Fibroblast of skin of right biceps (primary cell): ENCODE results near the gene IGF1R.

Experiments
- DNase-seq: peaks from one replicate; pipeline ENCODE4 v3.0.0-alpha.2; 2013

The IGF1R gene

DNA sequence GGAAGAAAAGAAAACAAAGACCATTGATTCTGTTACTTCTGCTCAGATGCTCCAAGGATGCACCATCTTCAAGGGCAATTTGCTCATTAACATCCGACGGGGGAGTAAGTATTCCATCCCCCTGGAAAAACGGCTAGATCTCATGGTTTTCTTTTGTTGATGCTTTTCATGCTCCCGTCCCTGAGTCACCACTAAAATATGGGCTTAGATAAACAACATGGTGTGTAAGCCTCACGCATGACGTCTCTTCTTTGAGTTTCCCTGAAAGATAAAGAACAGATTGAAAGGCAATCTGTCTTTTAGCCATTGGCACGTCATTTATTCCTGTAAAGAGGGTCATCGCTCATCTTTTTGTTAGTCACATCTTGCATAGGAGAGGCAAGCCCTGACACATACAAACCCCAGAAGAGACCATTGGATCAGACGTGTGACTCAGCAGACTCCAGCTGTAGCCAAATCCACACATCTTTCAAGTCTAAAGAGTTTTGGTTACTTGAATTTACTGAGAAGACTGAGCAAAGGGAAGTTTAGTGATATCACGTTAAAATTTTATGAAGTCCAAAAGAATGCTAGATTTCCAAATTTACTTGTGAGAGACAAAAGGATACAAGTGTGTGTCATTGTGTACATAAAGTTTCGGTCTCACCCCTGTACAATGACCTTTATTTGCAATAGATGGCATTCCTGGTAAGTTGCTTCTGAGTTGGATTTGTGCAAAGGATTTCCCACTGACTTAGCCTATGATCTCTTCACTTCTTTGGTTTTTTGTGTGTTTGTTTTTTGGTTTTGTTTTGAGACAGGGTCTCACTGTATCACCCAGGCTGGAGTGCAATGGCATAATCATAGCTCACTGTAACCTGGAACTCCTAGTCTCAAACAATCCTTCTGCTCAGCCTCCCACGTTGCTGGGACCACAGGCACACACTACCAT lies 248.7 kb downstream of the IGF1R start:
- DNase-seq, result peak; percentile 100

DNA sequence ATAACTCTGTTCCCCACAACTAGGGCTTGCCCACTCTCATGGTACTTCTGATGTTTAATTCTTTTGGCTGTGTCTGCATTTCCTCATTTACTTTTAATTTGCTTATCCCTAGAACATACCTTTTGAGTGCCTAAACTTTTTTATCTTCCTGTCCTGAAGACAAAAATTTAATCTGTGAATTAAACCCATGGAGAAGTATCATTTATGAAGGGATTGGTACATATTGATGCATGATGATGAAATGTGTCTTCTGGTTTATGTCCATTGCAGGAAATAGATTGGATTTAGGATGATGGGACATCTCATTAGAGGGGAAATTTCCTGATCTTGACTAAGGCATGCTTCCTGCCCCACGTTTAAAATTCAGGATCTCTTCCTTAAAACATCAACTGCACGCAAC lies 249.8 kb downstream of the IGF1R start:
- no peak for DNase-seq

DNA sequence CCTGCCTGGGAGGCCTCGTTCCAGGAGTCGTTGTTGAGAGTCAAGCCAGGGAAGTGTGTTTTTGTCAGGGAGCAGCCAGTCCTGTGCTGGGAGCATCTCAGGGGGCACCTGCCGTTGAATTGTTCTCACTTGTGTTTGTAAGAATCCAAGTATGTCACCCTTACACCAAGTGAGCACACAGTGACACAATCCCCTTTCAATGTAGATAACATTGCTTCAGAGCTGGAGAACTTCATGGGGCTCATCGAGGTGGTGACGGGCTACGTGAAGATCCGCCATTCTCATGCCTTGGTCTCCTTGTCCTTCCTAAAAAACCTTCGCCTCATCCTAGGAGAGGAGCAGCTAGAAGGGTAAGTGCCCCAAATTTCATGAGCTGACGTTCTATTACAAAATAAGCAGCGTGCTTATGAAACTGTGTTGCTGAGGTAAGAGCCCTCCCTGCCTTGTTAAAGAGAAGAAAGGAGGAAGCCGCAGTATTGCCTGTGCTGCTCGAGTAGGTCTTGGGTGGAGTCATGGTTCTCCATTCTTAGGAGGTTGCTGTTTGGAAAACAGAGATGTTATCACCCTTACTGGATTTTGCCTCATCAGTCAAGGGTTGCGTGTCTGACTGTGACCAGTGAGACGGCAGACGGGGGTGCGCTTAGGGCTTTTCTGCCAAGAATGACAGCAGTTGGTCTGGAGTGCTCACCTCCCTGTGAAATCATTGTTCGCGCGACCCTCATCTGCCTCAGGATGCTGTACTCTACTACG lies 251.1 kb downstream of the IGF1R start:
- DNase-seq, result no peak

DNA sequence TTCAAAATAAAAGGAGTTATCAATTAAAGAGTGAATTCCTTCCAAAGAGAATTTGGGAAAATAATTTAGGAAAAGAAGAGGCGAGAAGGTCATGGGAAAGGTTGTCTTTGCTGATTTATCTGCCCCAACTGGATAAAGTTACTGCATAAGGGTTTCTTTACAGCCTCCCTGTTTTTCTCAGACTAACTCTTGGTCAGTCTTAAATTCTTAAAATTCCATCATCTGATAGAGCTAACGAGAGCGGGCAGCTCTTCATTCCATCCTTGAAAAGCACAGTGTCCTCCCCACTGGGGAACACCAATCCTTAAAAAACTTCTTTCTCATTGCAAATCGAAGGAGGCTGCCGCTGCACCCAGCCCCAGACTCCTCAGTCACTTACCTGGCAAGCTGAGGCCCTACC lies 252.0 kb downstream of the IGF1R start:
- DNase-seq, result peak; percentile 62

DNA sequence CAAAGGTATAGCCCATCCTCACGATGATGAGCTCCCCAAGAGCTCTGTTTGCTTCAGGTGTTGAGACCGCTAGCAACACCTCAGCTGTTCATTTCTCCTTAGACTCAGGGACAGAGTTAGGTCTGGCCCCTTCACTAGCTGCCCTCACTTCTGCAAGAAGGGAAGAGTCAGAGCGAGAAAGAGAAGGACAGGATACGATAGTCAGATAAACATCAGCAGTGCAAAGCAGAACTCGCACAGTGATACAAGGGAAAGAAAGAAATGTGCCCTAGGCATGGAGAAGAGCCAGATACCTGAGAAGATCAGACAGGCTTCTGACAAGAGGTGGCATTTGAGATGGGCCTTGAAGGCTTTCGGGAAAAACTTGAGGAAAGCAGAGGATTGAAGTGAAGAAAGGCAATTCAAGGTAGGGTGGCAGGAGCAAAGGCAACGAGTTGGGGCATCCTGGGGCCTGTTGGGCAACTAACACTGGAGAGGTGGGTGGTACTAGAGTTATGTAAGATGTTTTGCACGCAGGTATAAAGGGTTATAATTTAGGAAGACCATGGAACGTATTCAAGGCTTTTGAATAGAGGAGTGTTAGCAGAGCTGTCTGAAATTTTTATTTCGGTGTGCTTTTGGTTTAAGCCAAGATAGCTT lies 253.2 kb downstream of the IGF1R start:
- DNase-seq, result no peak

DNA sequence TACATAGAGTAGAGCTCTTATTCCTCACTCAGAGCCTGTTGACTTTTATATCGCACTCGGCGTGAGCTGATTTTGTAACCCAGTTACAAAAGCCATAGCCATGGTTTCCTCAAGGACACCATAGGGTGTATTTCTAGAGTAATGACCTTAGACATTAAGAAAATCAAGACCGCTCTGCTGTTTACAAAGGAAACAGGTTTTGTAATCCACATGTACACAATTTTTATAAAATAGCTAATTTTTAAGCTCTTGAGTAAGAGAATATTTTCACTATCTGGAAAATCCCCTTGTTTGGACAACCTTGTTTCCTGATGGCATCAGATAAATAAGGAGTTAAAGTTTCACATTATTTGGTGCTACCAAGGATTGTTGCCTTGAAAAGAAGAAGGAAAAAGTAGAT lies 254.6 kb downstream of the IGF1R start:
- DNase-seq, result no peak

DNA sequence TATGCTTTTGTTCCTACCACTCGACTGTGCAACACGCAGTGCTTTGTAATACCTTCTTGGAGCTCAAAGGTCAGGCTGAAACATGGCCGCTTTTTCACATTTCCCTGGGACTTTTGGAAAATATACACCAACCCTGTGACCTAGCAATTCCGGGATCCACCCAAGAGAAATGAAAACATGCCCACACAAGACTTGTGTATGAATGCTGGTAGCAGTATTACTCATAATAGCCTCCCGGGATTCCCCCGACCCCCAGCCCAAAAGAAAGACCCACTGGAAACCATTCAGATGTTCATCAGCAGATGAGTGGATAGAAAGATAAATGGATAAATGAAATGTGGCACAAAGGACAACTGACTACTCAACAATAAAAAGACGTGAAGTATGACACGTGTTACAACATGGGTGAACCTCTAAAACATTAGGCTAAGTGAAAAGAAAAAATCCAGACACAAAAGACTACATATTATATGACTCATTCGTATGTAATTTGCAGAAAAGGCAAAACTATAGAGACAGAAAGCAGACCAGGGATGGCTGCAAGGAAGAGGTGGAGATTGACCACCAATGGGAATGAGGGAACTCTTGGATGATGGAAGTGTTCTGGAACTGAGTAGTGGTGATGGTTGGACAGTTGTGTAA lies 255.2 kb downstream of the IGF1R start:
- peak; percentile 91 for DNase-seq

DNA sequence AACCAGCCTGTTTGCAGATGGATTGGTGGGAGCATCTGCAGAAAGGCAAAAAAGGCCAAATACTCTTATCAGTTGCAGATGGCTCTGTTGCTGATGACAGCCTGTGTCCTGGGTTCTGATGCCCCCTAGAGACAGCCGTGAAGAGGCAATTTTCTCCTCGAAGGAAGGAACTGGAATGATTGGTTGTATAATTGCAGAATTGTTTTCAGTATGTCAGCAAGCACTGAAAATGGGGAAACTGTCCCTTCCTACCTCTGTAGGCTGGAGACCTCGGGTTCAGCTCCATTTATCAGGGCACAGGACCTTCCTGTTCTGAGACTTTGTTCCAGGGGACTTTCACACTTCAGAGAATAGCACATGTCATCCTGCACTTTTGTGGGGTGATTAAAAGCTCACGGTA lies 256.2 kb downstream of the IGF1R start:
- DNase-seq, result peak; percentile 81

DNA sequence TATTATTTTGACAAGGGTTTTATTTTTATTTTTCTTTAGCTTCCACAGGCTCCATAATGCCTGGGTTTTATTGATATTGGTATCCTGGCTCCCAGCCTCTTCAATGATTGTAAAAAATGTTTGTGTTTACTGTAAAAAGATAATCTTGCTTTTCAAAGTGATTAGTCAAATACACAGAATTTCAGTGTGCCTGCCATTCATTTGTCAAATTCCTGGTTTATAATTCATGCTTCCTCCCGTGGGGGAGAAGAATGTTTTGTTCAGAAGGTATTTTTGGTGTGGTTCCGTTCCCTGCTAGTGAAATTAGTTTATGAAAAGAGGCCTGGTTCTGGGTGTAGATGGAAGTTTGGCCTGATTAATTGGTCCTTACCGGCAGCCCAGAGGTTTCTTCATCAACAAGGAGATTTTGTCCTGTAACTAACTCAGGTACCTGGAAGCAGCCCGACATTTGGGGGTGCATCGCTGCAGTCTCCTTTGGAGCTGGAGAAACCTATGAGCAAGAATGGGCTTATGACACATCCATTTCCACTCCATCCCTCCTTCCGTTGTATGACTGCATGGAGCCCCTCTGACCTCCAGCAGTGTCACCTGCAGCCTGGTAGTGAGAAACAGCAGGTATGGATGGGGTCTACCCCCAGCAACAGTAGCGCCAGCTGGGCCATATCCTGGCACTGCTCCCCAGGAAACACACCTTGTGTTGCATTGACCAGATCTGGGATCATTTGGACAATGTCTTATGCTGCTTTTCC lies 257.8 kb downstream of the IGF1R start:
- DNase-seq, result peak; percentile 51

DNA sequence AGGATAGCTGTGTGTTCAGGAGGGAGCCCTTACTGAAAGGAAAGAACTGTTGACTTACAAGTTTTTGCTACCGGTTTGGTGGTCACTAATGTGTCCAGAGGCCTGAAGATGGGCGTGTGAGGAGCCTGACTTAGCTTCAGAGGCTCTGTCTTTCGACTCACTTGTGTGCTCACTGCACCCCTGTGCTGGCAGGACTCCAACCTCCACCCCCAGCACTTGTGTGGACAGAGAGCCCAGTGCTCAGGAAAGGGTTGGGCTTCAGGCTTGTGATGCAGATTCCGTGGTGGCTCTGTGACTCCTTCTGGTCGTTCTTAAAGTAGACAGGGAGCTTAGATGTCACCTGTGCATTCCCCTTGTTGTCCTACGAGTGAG lies 258.4 kb downstream of the IGF1R start:
- peak; percentile 57 for DNase-seq

DNA sequence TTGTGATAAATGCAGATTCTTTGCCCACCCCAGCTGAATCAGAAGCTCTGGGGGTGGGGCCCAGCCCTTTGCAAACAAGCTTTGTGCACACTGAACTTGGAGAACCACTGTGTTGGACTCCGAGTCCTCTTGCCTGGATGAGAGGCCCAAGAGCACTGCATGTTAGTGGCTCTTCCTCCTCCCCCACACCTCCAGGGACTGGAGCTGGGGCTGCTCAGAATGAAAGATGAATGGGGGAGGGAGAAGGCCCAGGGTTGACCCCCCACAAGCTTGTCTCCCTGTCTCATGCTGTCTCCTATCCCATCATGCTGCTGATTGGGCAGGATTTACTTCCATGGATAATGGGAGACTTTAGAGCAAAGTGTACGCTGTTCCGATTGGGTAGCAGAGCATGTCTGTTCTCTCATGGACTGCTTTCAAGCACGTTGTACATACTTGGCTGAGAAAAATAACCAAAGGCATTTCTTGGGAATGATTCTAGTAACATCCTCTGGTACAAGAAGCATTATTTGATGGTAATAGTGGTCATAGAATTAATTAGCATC lies 259.7 kb downstream of the IGF1R start:
- DNase-seq, result no peak

DNA sequence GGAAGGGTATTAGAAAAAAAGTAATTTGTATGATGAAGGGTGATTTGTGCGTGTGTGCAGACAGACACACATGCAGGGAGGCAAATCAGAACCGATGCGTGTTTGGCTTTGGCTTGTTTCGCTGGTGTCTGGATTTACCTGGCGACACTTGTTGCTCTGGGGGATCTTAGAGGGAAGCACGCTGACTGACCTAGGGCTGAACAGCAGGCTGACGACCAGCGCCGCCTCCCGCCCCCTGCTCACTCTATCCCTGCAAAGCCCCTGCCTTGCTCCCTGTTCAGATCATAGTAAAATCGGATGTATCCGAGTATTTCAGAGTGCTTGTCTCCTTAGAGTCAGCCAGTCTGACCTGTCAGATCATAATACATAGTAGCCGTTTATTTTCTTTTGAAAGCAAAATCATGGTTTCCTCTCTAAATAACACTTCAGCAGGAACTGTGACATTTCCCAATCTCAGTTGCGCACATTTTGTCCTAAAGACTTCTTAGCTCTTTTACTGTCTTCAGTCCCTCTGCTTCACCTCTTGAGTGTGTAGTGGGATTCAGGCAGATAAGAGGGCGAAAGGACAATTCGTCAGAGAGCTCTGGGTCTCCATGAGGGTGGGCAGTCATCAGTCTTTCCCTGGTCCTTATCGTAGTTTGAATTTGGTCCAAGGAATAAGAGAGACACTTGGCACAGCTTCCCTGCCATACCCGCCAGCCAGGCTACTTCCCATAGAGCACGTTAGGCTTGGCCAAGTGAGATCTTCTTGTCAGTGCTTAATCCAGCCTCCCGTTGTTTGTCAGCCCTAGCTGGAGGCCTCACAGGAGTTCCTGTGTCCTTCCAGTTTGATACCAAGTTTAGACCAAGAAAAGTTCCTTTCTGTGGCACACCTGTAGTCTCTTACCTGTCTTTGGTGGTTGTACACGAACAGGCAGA lies 261.9 kb downstream of the IGF1R start:
- DNase-seq, result no peak

DNA sequence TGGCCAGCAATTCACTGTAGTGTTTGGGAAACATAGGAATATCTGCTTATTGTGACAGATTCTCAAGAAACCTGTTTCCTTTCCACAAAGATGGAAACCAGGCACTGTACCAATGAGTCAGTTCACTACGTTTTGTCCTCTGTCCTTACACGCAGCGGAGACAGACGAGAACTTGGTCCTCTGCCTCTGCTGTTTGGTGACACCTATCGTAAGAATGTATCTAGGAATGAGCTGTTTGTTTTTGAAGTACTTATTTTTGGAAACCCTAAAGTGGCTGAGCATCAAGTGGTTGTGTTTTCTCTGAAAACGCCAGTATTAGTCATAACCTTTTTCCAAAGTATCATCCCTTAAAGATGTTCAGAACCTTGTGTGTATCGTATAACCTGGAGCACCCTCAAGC lies 266.3 kb downstream of the IGF1R start:
- DNase-seq, result peak; percentile 95

DNA sequence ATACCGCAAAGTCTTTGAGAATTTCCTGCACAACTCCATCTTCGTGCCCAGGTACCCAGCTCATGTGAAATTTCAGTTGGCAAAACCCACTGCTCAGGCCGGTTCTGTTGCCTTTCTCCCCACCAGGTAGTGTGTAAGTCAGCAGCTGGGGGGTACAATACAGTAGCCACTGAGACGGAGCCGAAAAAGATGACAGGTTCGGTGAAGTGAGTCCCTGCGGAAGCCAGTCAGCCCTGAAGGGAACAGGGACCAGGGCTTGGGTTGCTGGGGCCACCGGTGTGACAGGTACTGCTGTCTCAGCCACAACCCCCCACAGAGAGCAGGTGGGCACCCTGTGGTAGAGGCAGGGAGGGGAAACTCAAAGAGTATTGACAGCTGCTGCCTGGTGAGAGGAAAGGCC lies 268.5 kb downstream of the IGF1R start:
- DNase-seq, result no peak

DNA sequence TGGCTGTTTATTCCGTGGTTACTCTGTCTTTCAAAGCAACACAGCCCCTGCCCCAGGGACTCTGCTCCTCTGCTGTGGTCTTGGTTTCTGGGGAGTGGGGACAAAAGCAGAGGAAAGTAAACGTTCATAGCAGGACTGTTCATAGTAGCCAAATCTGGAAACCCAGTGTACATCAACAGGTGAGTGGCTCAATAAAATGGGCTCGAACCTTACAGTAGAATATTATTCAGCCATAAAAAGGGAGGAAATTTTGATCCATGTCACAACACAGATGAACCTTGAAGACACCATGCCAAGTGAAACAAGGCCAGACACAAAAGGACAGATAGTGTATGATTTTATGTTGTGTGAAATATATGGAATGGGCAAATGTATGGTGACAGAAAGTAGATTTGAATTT lies 269.1 kb downstream of the IGF1R start:
- DNase-seq, result no peak

DNA sequence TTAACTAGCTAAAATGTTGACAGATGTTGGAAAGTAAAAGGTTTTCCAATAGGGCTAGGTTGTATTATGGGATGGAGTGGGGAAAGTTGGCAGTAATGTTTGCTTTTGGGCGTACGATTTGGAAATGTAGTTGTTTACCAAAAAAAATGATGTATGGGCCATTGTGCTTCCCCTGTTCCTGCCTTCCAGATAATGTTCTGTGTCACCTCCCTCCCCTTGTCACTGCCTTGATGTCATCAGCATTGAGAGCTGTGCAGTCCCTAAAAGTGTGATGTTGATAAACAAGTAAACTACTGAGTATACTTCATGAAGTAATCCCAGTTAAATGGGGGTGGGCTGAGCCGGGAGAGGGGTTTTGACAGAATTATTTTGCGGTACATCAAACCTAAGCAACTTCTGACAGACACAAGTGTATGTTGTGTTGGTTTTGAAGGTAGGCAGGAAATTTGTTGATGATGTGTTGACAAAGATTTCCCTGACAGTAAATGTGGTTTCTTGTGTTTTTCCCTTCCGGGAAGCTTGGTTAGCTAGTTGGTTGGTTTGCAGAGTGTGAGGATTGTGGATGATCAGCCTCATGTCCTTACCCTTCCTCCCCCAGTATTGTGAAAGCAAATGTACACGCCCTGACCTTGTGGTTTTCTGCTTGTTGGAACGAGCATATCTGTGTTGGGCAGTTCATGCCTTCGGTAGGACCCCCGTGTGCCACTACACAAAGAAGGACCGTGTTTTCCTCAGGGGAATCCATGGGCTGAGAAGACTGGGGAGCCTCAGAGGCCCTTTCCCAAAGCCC lies 271.9 kb downstream of the IGF1R start:
- no peak for DNase-seq

DNA sequence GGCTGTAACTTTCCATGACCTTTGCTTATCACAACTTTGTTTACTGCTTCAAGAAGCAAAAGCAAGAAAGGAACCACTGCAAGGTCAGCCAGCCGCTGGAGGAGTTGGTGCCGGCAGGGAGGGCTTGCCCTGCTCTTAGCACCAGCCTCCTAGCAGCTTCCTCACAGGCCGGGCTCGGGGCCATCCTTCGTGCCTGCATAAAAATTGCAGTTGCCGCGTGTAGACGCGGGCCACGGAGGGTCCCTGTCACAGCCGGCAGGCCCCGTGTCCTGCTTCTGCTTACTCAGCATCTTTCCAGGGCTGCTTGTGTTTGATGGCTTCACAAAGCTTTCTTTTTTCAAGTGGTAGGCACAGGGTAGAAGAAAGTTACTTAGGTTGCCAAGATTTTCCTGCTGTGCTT lies 274.8 kb downstream of the IGF1R start:
- DNase-seq, result no peak

DNA sequence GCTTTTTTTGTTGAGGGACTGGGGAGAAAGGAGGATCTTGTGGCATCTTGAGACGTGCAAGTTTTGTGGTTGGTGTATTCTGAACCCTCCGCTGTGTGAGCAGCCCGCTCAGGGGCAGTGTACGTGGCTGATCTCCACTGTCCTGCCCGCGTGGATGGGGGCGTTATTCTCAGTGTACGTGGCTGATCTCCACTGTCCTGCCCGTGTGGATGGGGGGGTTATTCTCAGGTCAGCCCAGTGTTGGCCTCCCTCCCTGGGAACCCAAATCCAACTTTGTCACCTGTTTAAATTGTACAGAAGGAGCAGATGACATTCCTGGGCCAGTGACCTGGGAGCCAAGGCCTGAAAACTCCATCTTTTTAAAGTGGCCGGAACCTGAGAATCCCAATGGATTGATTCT lies 275.2 kb downstream of the IGF1R start:
- no peak for DNase-seq

DNA sequence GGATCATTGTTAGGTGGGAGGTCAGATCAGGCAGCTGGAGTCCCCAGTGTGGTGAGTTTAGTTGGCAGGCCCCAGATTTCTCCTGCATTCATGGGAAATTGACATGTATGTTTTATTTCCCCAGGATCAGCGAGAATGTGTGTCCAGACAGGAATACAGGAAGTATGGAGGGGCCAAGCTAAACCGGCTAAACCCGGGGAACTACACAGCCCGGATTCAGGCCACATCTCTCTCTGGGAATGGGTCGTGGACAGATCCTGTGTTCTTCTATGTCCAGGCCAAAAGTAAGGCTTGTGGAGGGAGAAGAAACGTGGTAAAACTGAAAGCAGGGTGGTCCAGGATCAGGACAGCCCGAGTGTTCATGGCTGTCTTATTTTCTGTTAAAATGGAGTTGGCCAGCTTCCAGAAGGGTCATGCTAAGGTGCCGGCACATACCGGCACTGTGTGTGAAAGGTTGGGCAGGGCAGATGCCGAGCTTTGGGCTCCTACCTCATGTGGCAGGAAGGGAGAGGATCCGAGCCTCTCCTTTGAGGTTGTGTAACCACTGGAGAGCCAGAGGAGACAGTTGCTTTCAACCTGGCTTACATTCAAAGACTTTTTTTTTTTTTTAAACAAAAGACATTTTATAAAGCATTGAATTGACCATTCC lies 276.2 kb downstream of the IGF1R start:
- no peak for DNase-seq

DNA sequence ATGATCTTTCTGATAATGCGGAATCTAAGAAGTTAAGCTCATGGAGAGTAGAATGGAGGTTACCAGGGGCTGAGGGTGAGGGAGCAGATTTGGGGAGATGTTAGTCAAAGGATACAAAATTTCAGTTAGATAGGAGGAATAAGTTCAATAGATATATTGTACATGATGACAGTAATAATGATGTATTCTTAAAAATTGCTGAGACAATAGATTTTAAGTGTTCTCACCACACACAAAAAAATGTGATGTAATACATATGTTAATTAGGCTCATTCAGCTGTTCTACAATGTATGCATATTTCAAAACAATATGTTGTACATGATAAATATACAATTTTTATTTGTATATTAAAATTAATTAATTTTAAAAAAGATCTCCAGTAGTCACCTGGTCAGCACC lies 277.9 kb downstream of the IGF1R start:
- no peak for DNase-seq
